ENCODE data around the gene ALK. TPM values are rescaled to one million over a fixed set of nuclear protein-coding genes. Genes with fewer than 3 reads are reported as not detected.

The ALK gene
- total RNA-seq, 1 donor, result under 0.01 TPM

DNA sequence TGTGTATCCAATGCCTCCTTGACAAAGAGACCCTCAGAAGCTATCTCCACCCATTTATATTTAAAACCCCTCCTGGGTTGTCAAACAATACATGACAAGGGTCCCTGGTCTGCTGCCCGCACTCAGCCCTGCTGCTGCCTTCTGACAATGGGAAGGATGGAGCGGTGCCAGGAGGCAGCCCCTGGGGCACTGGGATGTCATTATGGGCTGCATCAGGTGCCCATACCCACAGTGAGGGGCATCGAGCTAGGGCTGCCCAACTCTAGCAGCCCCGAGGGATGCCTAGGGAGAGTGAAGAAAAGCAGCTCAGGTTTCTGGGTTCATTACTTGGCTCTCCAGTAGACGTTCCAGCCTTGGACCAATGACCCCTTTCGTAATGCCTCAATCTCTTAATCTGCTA, 301.7 kb downstream of the ALK start:
- Histone ChIP-seq H4K20me1 (ENCODE audit: insufficient read depth, low read length) (no peaks in the 10 kb centered on the region), H2AFZ (ENCODE audit: low read length) (no peak overlapping the region), H3K9me3 (ENCODE audit: low read depth, low read length) (no peaks in the 10 kb centered on the region), H3K36me3 (ENCODE audit: insufficient read depth, low read length) (no peaks in the 10 kb centered on the region), H3K79me2 (ENCODE audit: insufficient read depth, low read length) (no peaks in the 10 kb centered on the region), H3K27ac (ENCODE audit: low read depth, low read length) (no peak overlapping the region), H3K4me3 (ENCODE audit: insufficient read depth, low read length) (no peak overlapping the region), H3K27me3 (ENCODE audit: insufficient read depth, low read length) (peaks cover 24% of the 10 kb centered on the region), H3K4me2 (ENCODE audit: insufficient read depth, low read length) (no peak overlapping the region), H3K4me1 (ENCODE audit: insufficient read depth, low read length) (no peaks in the 10 kb centered on the region)
- TF ChIP-seq CTCF (IDR thresholded peaks at IDR 0.05; ENCODE audit: extremely low read depth, low read depth, low read length), result no peak
- no peak for DNase-seq (ENCODE audit: insufficient read length, low spot score, missing footprints)

DNA sequence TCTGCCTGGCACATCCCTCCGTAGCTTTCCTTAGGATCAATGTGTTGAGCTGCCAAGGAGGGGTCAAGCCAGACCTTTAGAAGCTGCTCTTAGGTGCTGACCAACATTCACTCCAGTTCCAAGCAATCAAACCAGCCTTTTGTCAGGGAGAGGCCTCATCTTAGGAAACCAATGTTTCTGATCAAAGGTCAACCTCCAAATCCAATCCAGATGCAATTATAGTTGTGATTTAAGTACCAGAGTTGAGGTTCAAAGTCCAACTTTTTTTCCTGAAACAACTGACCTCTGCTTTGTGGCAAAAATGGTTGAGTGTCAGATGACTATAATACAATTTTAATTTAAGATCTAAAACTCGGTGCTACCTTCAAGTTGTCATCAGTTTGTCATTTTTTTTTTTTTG, 303.4 kb downstream of the ALK start:
- H3K36me3 ChIP-seq (ENCODE audit: insufficient read depth, low read length), result no peaks in the 10 kb centered on the region
- H3K4me2 ChIP-seq (ENCODE audit: insufficient read depth, low read length), result no peak overlapping the region
- no peak for DNase-seq (ENCODE audit: insufficient read length, low spot score, missing footprints)
- no peaks in the 10 kb centered on the region for H4K20me1 ChIP-seq (ENCODE audit: insufficient read depth, low read length)
- TF ChIP-seq CTCF (IDR thresholded peaks at IDR 0.05; ENCODE audit: extremely low read depth, low read depth, low read length), result no peak
- no peak overlapping the region for H2AFZ ChIP-seq (ENCODE audit: low read length)
- H3K27me3 ChIP-seq (ENCODE audit: insufficient read depth, low read length), result peaks cover 36% of the 10 kb centered on the region
- no peaks in the 10 kb centered on the region for H3K79me2 ChIP-seq (ENCODE audit: insufficient read depth, low read length)
- H3K9me3 ChIP-seq (ENCODE audit: low read depth, low read length), result no peaks in the 10 kb centered on the region
- no peak overlapping the region for H3K4me3 ChIP-seq (ENCODE audit: insufficient read depth, low read length)
- no peak overlapping the region for H3K27ac ChIP-seq (ENCODE audit: low read depth, low read length)
- H3K4me1 ChIP-seq (ENCODE audit: insufficient read depth, low read length), result no peaks in the 10 kb centered on the region

DNA sequence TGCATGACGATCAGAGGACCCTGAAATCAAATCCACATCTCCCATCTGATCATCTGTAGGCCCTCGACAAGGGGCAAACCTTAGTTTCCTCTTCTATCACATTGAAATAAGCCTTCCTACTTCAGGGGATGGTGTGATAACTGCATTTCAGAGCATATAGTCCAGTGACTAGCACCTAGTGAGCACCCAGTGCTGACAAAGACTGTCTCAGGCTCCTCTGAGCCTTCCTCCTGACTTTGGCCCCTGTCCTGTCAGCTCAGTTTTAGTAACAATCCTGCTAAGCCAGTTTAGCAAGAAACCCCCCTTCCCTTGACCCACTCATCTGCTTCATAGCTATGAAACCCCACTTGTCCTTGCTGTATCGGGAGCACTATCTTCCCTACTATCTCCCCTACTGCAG, 304.0 kb downstream of the ALK start:
- Histone ChIP-seq H2AFZ (ENCODE audit: low read length) (no peak overlapping the region), H3K4me2 (ENCODE audit: insufficient read depth, low read length) (no peak overlapping the region), H3K27ac (ENCODE audit: low read depth, low read length) (no peak overlapping the region), H3K36me3 (ENCODE audit: insufficient read depth, low read length) (no peaks in the 10 kb centered on the region), H3K79me2 (ENCODE audit: insufficient read depth, low read length) (no peaks in the 10 kb centered on the region), H3K4me1 (ENCODE audit: insufficient read depth, low read length) (no peaks in the 10 kb centered on the region), H3K27me3 (ENCODE audit: insufficient read depth, low read length) (peaks cover 37% of the 10 kb centered on the region), H3K4me3 (ENCODE audit: insufficient read depth, low read length) (no peak overlapping the region), H4K20me1 (ENCODE audit: insufficient read depth, low read length) (no peaks in the 10 kb centered on the region), H3K9me3 (ENCODE audit: low read depth, low read length) (no peaks in the 10 kb centered on the region)
- DNase-seq (ENCODE audit: insufficient read length, low spot score, missing footprints), result no peak
- TF ChIP-seq CTCF (IDR thresholded peaks at IDR 0.05; ENCODE audit: extremely low read depth, low read depth, low read length), result no peak

DNA sequence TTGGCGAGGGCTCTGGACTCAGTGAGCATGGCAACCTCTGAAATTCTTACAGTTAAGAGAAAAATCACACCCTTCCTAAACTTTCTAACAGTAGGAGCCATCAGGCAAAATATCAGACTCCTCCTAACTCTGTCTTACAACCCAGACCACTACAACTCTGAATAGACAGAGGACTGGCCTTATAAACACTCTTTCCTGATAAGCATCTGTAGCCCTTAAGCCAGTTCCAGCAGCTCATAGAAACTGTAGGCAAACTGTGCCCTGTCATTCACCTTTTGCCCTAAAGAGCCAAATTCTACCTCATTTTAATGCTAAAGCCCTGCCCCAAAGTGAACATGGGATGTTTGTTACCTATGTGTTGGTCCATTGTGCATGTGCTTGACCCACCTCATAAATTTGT, 304.8 kb downstream of the ALK start:
- no peaks in the 10 kb centered on the region for H3K9me3 ChIP-seq (ENCODE audit: low read depth, low read length)
- H3K4me3 ChIP-seq (ENCODE audit: insufficient read depth, low read length), result no peak overlapping the region
- no peaks in the 10 kb centered on the region for H3K4me1 ChIP-seq (ENCODE audit: insufficient read depth, low read length)
- DNase-seq (ENCODE audit: insufficient read length, low spot score, missing footprints), result no peak
- peaks cover 39% of the 10 kb centered on the region for H3K27me3 ChIP-seq (ENCODE audit: insufficient read depth, low read length)
- no peaks in the 10 kb centered on the region for H3K79me2 ChIP-seq (ENCODE audit: insufficient read depth, low read length)
- no peaks in the 10 kb centered on the region for H4K20me1 ChIP-seq (ENCODE audit: insufficient read depth, low read length)
- H3K4me2 ChIP-seq (ENCODE audit: insufficient read depth, low read length), result no peak overlapping the region
- H3K36me3 ChIP-seq (ENCODE audit: insufficient read depth, low read length), result no peaks in the 10 kb centered on the region
- H3K27ac ChIP-seq (ENCODE audit: low read depth, low read length), result no peak overlapping the region
- H2AFZ ChIP-seq (ENCODE audit: low read length), result no peak overlapping the region
- no peak for TF ChIP-seq CTCF (IDR thresholded peaks at IDR 0.05; ENCODE audit: extremely low read depth, low read depth, low read length)

All from osteoblast (primary cell).